OCI-LY7 (cell line): ENCODE results near the gene LUM.

ENCODE experiments used
- CTCF ChIP-seq: fragments of 200-600 bp; sonication (generic); conservative IDR thresholded peaks from 2 replicates; pipeline ENCODE4 v1.5.1; 2014; ENCODE audit warnings: mild to moderate bottlenecking, antibody characterized with exemption, low read length, moderate library complexity, mixed read lengths
- EZH2phosphoT487 ChIP-seq: fragments of 200-600 bp; sonication (generic); IDR thresholded peaks from 2 replicates; pipeline ENCODE4 v1.6.1; 2018; ENCODE audit warnings: low read depth, borderline replicate concordance, mild to moderate bottlenecking, mixed run types, antibody characterized with exemption, low read length, moderate library complexity, mixed read lengths

GRCh38 chr12:91110311-91110924 lies 876 bp downstream of the LUM start:
- TF ChIP-seq CTCF (no peak), EZH2phosphoT487 (no peak)
